ENCODE results near the gene SPINK14. TPM values are rescaled to one million over a fixed set of nuclear protein-coding genes. Genes with fewer than 3 reads are reported as not detected.
A peak's percentile ranks its signal among the peaks of the same experiment; 100 is the strongest.

SPINK14 gene
- total and polyA plus RNA-seq, 2 of the 13 experiments (the other 11 are each of a cell fraction or from before 2014, with no cell fraction given), result not detected

GRCh38 chr5:148147415-148147814 is 20.9 kb upstream of the SPINK14 start (continued):
- TF ChIP-seq ZFP41 (CRISPR knock-in tag; IDR thresholded peaks at IDR 0.05; ENCODE audit: borderline replicate concordance) (no peak), PREB (CRISPR knock-in tag; IDR thresholded peaks at IDR 0.05) (no peak), ZSCAN12 (CRISPR knock-in tag; IDR thresholded peaks at IDR 0.05) (no peak), ZBED4 (CRISPR knock-in tag; IDR thresholded peaks at IDR 0.05; ENCODE audit: borderline replicate concordance) (no peak), ARID4A (CRISPR knock-in tag; IDR thresholded peaks at IDR 0.05; ENCODE audit: borderline replicate concordance) (no peak), ZNF343 (CRISPR knock-in tag; IDR thresholded peaks at IDR 0.05) (no peak), MLLT10 (CRISPR knock-in tag; IDR thresholded peaks at IDR 0.05) (no peak), ATF7-NPFF (CRISPR knock-in tag; IDR thresholded peaks at IDR 0.05; ENCODE audit: low read depth) (no peak), ZNF101 (CRISPR knock-in tag; IDR thresholded peaks at IDR 0.05; ENCODE audit: borderline replicate concordance, low read depth) (no peak), ZNF501 (CRISPR knock-in tag; IDR thresholded peaks at IDR 0.05) (no peak), IKZF4 (CRISPR knock-in tag; IDR thresholded peaks at IDR 0.05; ENCODE audit: borderline replicate concordance, low read depth, not compliant biosample characterization) (no peak), ZHX1 (CRISPR knock-in tag; IDR thresholded peaks at IDR 0.05; ENCODE audit: low read depth) (0 out of 2 replicates have a peak, but pooled peaks have one; percentile 37), FOXA3 (CRISPR knock-in tag; IDR thresholded peaks at IDR 0.05) (peak; percentile 84)
